Right ventricle myocardium superior (tissue), 1 donor: Measurements from ENCODE around the gene GNPTAB. TPM values are rescaled to one million over a fixed set of nuclear protein-coding genes. Genes with fewer than 3 reads are reported as not detected.
"Not testable (repeated sequence)": the region's sequence is repeated elsewhere in the genome, so short reads cannot be mapped to it uniquely, and the experiment has no call there.

Experiments
- ATAC-seq: fragments of 200-7000 bp; cut with Tn5 transposase; one replicate; pipeline ENCODE4 v1.9.1; 2020; ENCODE audit warnings: mild to moderate bottlenecking; ENCODE audit not compliant: poor library complexity
- DNase-seq: peaks from one replicate; pipeline ENCODE4 v3.0.0-alpha.2; 2020
- intact Hi-C: fragments of 100-400 bp; cut with DNase I; formaldehyde crosslinking; loops from one replicate; pipeline ENCODE4 v1.11.2; 2022
- long read RNA-seq: library from polyadenylated mRNA; unstranded; transcript quantifications from one replicate; pipeline ENCODE4 v2.0.0, GENCODE V29; 2021
- total RNA-seq: library from RNA; stranded (reverse); fragmentation: NEBNext Ultra II Directional; extraction: Animal tissue kit (Norgen Biotek cat#: 25700); gene quantifications from one replicate; pipeline ENCODE4 v1.2.1, GENCODE V29; 2021
- donor health status: DM: no; HTN: yes; CAD: no; lungs with severe emphysema.

The GNPTAB gene
- total RNA-seq = 52.9 TPM
- long read RNA-seq, full-length matches to known transcripts = 7 of 77 reads
- long read RNA-seq, partial matches to known transcripts = 50 of 77 reads
- long read RNA-seq, other reads (novel, unspliced or antisense) = 20 of 77 reads

DNA sequence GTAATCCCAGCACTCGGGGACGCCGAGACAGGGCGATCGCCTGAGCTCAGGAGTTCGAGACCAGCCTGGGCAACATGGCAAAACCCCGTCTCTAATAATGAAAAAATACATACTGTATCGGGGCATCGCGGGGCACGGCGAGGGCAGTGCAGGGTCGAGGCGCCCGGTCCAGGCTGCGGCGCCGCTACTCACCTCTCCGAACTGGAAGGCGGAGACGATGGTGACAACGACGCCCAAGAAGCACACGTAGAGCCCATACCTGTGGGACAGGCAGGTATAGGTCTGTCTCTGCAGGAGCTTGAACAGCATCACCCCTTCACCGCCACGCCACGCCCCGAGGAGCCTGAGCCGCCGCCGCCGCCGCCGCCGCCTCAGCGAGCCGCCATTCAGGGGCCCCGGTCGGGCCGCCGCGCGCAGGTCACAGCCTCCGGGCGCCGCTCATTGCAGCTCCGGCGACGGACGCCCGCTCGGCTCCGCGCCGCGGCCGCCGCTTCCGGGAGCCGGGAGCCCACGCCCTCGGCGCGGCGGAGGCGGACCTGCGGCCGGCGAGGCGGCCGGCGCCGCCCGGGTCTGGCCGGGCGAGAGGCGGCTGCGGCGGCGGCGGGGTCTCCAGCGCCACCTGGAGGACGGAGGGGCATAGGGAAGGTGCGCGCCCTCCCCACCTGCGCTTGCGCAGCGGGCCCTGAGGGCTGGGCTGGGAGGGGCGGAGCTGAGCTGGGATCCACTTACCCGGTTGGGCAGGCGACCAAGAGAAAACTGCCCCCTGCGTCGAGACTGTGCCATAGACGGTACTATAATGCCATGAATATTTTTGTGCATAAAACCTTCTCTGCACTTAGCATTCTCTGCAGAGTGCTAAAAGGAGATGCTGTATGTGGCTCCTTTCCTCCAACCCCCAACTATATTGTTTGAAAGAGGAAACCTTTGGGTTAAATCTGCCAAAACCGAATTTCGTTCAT lies at the start of gene GNPTAB:
TSS of gene GNPTAB (minus strand) at position 593 of the 959 bp plus-strand sequence. CDS start at position 309, 284 bp downstream.
- ATAC-seq = peak; percentile 97
- intact Hi-C loops = loop anchor here (2.0 to 10.0 kb wide), 2 partner anchors 58 to 416 kb away; no protein-coding TSS in a partner anchor
- peak; percentile 96 for DNase-seq

DNA sequence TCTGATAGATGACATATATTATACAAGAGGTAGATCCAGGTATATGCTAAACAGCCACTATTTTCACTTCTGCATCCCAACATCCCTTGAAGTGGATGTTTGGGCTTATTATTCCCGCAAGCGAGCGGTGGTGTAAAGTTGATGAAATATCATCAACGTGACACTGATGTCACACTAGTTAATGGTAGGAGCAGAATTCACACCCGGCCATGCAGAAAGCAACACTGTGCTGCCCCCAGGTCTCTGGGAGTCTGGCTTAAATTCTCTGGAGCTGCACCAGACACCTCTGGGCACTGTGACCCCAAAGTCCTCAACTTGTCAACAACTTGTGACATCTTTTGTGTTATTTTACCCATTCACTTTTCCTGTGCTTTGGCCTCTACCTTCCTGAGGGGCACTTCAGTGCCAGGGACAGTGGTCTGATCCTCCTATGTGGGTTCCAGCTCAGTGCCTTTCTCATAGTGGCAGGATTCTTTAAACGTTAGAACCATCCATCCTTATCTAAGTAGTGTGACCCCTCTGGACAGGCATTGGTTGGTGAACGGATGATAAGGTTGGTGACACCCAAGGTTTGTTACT lies 47.6 kb upstream of the GNPTAB start:
- intact Hi-C loops = no loop called here

DNA sequence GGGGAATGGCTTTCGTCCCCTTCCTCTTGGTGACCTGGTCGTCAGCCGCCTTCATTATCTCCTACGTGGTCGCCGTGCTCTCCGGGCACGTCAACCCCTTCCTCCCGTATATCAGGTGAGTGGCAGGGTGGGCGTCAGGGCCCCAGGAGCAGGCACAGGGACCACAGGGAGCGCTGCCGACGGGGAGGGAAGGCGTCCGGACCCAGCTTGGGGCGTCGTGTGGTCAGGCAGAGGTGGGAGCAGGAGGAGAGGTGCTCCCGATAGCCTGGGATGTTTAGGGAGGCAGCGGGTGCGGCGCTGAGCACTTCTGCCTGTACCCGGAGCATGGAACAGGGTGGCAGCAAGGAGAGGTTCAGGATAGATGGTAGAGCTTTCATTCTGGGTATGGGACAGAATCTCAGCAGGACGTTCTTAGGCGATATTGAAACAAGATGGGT lies 47.1 kb upstream of the GNPTAB start:
- DNase-seq = no peak
- intact Hi-C loops = no loop called here
- peak; percentile 9 for ATAC-seq

More for the DNA sequence above, 47.6 kb upstream of the GNPTAB start:
- DNase-seq = no peak
- no peak for ATAC-seq

DNA sequence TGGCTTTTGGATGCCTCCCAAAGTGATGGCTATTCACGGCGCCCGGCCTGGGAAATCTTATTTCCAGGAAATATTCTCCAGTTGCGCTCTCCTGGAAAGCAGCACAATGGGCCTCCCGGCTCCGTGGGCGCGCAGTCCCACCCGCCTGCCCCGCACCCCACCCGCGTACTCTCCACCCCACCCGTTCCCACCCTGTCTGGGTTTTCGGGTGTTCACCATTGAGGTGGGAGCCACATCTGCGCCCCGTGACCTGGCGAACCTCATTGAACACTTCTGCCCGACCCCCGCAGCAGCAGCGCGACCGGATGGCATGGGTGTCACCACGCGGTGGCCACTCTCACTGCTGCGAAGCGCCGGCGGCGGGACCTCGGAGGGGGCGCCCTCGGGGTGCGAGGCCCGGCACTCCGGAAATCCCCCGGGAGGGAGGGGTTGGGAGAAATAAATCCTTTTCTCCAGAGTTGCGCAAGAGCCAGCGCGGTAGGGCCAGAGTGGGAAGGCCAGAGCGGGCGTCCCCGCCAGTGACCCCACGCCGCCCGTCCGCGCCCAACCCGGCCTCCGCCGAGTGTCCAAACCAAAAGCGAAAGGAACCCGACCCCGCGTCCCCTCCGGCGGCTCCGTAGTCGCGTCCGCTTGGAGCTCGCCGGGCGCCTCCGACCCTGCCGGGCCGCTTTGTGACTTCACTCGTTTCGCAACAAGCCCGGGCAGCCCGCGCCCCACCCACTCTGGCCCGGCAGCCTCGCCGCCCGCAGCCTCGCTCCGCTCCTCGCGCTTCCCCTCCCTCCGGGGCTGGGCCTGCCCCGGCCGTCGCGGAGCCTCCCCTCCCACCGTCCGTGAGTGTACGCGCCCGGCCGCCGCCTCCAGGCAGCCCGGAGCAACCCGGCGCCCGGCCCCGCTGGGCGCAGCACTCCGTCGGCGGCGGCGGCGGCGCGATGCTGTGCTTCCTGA lies 46.4 kb upstream of the GNPTAB start, which contains the start of gene DRAM1:
TSS of gene DRAM1 (plus strand) at position 720 of the 945 bp plus-strand sequence. CDS start at position 930, 210 bp downstream.
- intact Hi-C loops = no loop called here
- ATAC-seq = peak; percentile 96
- DNase-seq = peak; percentile 95

DNA sequence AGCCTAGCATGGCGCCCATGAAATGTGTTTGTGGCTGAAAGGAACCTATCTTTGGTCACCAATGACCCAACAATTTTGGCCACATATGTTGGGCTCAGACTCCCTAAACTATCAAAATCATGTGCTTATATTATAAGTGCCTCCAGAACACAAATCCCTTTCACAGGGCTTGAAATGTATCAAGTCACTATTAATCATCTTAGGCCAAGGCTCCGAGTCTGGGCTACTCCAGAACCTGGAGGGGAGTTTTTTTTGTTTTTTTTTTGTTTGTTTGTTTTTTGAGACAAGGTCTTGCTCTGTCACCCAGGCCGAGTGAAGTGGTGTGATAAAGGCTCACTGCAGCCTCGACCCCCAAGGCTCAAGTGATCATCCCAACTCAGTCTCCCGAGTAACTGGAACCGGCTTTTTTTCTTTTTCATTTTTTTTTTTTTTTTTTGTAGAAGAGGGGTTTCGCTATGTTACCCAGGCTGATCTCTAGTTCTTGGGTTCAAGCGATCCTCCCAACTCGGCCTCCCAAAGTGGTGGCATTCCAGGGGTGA lies 45.6 kb upstream of the GNPTAB start:
- intact Hi-C loops = no loop called here
- no peak for DNase-seq
- no peak for ATAC-seq

DNA sequence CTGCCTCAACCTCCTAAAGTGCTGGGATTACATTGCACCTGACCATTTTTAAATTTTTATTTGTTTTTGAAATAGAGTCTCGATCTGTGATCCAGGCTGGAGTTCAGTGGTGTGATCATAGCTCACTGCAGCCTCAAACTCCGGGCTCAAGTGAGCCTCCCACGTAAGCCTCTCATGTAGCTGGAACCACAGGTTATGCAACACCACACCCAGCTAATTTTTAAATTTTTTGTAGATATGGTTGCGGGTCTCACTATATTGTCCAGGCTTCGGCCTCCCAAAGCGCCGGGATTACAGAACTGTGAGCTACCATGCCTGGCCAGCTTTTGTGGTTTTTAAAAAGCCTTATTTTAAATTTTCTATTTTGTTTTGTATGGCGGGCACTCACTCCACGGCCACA lies 44.4 kb upstream of the GNPTAB start:
- DNase-seq (no peak), ATAC-seq (no peak)
- intact Hi-C loops = no loop called here

DNA sequence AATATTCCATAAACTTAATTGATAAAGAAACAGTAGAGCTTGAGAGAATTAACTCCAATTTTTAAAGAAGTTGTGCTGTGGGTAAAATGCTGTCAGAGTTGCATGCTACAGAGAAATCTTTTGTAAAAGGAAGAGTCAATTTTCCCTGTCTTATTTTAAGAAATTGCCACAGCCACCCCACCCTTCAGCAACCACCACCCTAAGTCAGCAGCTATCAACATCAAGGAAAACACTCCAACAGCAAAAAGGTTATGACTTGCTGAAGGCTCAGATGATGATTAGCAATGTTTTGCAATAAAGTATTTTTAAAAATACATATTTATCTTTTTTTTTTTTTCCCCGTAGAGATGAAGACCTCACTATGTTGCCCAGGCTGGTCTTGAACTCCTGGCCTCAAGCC lies 40.2 kb upstream of the GNPTAB start:
- ATAC-seq (no peak), DNase-seq (no peak)
- intact Hi-C loops = no loop called here

DNA sequence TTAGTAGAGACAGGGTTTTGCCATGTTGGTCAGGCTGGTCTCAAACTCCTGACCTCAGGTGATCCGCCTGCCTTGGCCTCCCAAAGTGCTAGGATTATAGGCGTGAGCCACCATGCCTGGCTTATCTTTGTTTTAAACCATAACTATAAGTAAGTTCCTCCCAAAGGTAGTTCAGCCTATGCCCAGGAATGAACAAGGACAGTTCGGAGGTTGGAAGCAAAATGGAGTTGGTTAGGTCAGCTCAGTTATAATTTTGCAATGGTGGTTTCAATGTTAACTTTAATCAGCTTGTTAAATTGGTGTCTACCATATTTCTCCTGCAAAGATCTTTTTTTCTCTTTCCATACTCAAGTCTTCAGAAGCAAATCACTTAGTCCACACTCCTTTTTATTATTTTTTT lies 36.9 kb upstream of the GNPTAB start:
- not testable (repeated sequence) for ATAC-seq

DNA sequence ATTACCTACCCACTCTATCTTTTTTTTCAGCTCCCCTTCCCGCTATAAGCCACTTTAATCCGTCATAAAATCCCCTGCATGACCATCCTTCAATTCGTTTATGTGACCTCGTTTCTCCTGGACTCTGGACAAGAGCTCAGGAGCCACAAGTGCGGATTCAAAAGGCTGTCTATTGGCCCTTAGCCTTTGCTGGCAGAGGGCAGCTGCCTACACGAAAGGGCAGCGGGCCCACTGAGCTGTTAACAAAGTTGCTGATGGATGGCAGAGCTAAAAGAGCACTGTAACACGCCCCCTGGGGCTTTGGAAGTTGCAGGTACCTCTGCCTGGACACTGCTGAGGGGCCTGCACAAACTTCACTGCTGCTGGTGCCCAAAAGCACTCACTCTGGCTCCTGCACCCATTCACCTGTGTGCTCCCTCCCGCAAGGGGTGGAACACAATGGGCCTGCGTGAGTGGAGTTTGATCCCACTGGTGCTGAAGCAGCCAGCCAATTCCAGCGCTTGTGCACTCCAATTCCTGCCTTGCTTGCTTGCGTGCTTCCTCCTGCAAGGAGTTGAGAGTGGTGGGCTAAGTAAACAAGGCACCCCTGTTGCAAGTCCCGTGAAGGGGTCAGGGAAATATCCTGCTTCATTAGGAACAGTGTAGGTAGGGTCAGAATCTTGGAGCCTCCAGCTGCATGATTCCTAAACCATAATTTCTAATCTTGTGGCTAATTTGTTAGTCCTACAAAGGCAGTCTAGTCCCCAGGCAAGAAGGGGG lies 36.0 kb upstream of the GNPTAB start:
- DNase-seq (no peak), ATAC-seq (peak; percentile 49)
- intact Hi-C loops = no loop called here

More for the DNA sequence above, 36.9 kb upstream of the GNPTAB start:
- DNase-seq, intact Hi-C loops: not testable (repeated sequence)

DNA sequence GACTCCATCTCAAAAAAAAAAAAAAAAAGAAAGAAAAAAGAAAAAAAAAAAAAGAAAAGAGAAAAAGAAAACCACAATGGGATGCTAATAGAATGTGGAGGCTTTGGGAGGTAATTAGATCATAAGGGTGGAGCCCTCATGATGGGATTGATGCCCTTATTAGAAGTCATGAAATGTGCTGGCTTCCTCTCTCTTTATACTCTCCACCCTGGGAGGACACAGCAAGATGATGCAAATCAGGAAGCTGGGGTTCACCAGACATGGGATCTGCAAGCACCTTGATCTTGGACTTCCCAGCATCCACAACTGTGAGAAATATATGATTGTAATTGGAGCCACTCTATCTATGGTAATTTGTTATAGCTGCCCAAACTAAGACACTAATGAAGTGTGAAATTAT lies 33.2 kb upstream of the GNPTAB start:
- ATAC-seq (no peak), DNase-seq (no peak)
- intact Hi-C loops = no loop called here

DNA sequence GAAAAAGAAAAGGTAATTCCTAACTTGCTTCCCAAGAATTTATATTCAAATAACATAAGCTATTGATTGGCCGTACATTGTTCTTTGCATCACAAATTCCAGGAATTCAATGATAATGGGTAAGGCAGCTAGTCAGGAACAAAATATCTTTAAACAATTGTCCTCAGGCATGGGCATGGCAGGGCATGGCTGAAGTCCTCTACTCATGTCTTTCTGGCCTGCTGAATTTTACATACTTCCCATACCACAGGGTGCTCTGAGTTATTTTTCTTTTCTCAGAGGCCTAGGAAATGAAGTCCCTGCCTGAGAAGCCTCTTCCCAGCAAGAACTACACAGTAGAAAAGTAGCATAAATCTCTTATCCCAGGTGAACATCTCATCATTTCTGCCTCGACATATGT lies 31.5 kb upstream of the GNPTAB start:
- intact Hi-C loops = no loop called here
- ATAC-seq (no peak), DNase-seq (no peak)

DNA sequence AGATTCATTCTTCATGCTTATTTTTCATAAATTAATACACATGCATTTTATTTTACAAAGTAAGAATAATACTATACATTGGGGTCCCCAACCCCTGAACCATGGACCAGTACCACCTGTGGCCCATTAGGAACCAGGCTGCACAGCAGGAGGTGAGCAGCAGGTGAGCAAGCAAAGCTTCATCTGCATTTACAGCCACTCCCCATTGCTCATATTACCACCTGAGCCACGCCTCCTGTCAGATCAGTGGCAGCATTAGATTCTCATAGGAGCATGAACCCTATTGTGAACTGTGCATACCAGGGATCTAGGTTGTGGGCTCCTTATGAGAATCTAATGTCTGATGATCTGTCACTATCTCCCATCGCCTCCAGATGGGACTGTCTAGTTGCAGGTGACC lies 30.9 kb upstream of the GNPTAB start:
- intact Hi-C loops, ATAC-seq, DNase-seq: not testable (repeated sequence)

DNA sequence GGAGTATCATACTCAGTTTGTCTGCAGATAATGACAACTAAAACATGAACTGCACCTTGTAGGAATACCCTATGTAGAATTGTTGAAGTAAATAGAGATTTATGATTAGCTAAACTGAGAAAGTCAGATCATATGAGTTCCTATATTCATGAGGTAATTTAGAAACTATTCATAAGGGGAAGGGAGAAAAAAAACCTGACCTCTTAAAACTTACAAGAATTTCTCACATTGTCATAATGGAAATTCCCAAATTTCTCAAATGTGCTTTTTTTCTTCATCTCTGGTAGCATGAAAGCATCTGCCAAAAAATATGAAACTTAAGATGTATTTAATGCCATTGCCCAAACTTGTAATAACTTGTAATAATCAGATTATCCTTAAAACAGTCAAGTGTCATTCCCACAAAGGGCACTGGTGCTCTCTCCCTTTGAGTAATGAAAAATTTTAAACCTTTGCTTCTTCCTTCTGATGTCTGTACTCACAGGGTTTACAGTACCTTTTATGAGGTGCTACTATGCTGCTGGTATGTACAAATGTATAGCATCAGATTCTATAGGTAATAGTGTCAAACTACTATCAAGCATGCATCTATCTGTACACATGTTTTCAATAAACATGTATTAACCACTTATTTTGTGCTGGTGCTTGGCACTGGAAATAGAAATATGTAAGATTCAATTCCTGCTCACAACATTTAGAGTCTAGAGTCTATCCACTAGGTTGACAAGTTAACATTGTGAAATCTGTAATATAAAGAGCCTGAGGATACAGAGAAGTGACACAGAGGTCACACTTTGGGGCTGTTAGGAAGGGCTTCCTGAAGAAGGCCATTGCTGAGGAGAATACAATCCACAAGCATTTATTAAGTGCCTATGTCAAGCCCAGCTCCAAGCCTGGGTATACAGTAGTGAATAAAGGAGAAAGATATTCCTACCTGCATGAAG lies 29.2 kb upstream of the GNPTAB start:
- ATAC-seq (no peak), DNase-seq (no peak)
- intact Hi-C loops = no loop called here

DNA sequence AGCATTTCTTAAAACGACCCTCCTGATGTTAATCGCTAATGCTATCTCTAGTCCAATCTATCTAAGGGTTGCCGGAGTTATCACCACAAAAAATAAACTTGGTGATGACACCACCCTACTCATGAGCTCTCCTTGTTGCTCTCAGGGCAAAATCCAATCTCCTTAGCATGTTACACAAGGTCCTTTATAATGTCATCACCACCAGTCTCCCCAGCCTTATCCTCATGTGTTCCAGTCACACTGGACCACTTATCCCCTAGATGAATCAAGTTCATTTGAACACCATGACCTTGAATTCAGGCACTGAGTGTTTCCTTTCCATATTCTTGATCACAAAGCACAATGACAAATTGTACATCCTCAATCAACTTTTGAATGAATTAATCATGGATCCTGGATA lies 27.6 kb upstream of the GNPTAB start:
- no peak for ATAC-seq
- DNase-seq = no peak
- intact Hi-C loops = no loop called here

DNA sequence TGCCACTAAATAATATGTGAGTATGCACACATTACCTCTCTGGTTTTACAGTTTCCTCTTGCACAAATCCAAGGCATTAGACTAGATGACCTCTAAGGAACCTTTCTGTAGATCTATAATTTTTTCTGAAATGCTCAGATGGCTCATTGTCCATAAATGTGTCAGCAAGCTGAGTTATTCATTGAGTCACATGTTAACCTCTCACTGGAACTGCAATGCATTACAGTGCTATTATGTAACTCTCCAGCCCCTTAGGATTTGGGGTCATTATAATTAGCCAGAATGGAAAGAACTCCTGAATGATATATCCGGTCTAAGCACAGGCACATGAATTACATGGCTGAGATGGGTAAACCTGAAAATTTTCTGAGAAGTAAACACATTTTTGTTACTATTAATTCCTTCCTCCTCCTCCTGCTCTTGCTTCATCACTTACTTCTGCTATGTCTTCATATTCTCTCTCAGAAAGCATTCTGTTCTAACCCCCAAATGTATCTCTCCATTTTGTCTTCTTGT lies 26.3 kb upstream of the GNPTAB start:
- ATAC-seq (peak; percentile 68), DNase-seq (no peak)

DNA sequence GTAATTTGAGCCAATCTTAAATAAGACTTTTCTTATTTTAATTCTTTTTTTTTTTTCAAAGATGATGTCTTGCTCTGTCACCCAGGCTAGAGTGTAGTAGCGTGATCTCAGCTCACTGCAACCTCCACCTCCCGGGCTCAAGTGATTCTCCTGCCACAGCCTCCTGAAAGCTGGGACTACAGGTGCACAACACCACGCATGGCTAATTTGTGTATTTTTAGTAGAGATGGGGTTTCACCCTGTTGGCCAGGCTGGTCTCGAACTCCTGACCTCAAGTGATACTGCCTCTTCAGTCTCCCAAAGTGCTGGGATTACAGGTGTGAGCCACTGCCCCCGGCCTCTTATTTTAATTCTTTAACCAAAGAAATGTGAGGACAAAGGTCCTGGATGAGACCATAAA lies 25.9 kb upstream of the GNPTAB start:
- intact Hi-C loops, DNase-seq, ATAC-seq: not testable (repeated sequence)

More for the DNA sequence above, 26.3 kb upstream of the GNPTAB start:
- intact Hi-C loops = no loop called here
